Hepatocyte (in vitro differentiated cells): Measurements from ENCODE around the gene ETV6. TPM values are rescaled to one million over a fixed set of nuclear protein-coding genes. Genes with fewer than 3 reads are reported as not detected.

Experiments used
- DNase-seq: peaks from one replicate; pipeline ENCODE4 v3.0.0-alpha.2; 2016; ENCODE audit warnings: low spot score
- H2AFZ ChIP-seq: fragments of 200-600 bp; sonication (generic); 2 replicates; pipeline ENCODE4 v1.6.0; 2016; ENCODE audit warnings: antibody characterized with exemption, mild to moderate bottlenecking
- H3K27ac ChIP-seq: fragments of 200-600 bp; sonication (generic); 2 replicates; pipeline ENCODE4 v1.5.1; 2016; ENCODE audit warnings: mild to moderate bottlenecking
- H3K27me3 ChIP-seq: fragments of 200-600 bp; sonication (generic); 2 replicates; pipeline ENCODE4 v1.6.1; 2016
- H3K36me3 ChIP-seq: fragments of 200-600 bp; sonication (generic); replicated peaks from 2 replicates; pipeline ENCODE4 v1.5.1; 2016; ENCODE audit warnings: low read depth; ENCODE audit not compliant: insufficient read depth
- H3K4me1 ChIP-seq: fragments of 200-600 bp; sonication (generic); 2 replicates; pipeline ENCODE4 v1.5.1; 2016; ENCODE audit warnings: mild to moderate bottlenecking, moderate library complexity; ENCODE audit not compliant: insufficient read depth
- H3K4me2 ChIP-seq: fragments of 200-600 bp; sonication (generic); 2 replicates; pipeline ENCODE4 v1.6.0; 2016
- H3K4me3 ChIP-seq: fragments of 200-600 bp; sonication (generic); 2 replicates; pipeline ENCODE4 v1.5.1; 2016; ENCODE audit warnings: mild to moderate bottlenecking
- H3K79me2 ChIP-seq: fragments of 200-600 bp; sonication (generic); 2 replicates; pipeline ENCODE4 v1.6.0; 2017; ENCODE audit warnings: mild to moderate bottlenecking
- H3K9me2 ChIP-seq: fragments of 200-600 bp; sonication (generic); replicated peaks from 2 replicates; pipeline ENCODE4 v1.6.0; 2017; ENCODE audit warnings: mild to moderate bottlenecking; ENCODE audit not compliant: insufficient read depth
- H3K9me3 ChIP-seq: fragments of 200-600 bp; sonication (generic); 2 replicates; pipeline ENCODE4 v1.5.1; 2016; ENCODE audit warnings: low read depth, mild to moderate bottlenecking
- H4K20me1 ChIP-seq: fragments of 200-600 bp; sonication (generic); 2 replicates; pipeline ENCODE4 v1.6.0; 2016; ENCODE audit warnings: mild to moderate bottlenecking; ENCODE audit not compliant: insufficient read depth, poor library complexity, severe bottlenecking
- CTCF ChIP-seq: fragments of 200-600 bp; sonication (generic); IDR thresholded peaks from 2 replicates; pipeline ENCODE4 v1.5.1; 2016; ENCODE audit warnings: antibody characterized with exemption, mild to moderate bottlenecking; ENCODE audit not compliant: poor library complexity
- EZH2 ChIP-seq: fragments of 200-600 bp; sonication (generic); IDR thresholded peaks from 2 replicates; pipeline ENCODE4 v1.6.1; 2016; ENCODE audit warnings: antibody characterized with exemption, mild to moderate bottlenecking, borderline replicate concordance
- EZH2phosphoT487 ChIP-seq: fragments of 200-600 bp; sonication (generic); IDR thresholded peaks from one replicate; pipeline ENCODE4 v1.6.1; 2018; ENCODE audit warnings: antibody characterized with exemption, mild to moderate bottlenecking, low read depth, moderate library complexity; ENCODE audit not compliant: unreplicated experiment, severe bottlenecking
- WGBS: methylation state at CpG from one replicate; pipeline ENCODE4 v1.1.6; 2016; ENCODE audit warnings: low lambda C conversion rate; ENCODE audit errors: missing lambda C conversion rate; 5-methylcytosine and 5-hydroxymethylcytosine counted together
- polyA plus RNA-seq: library from polyadenylated mRNA; unstranded; fragments of >200 nt; fragmentation: Nextera tagmentation; extraction: Ambion mirVana; gene quantifications from 2 replicates; pipeline ENCODE4 v1.2.1, GENCODE V29; 2016
- total RNA-seq: library from RNA; depleted of rRNA; stranded (reverse); fragments of >200 nt; gene quantifications from 2 replicates; pipeline ENCODE4 v1.2.3, GENCODE V29; 2014

Gene ETV6
- total and polyA plus RNA-seq, 2 experiments from 2014 or later = 8.0 to 9.7 TPM

DNA sequence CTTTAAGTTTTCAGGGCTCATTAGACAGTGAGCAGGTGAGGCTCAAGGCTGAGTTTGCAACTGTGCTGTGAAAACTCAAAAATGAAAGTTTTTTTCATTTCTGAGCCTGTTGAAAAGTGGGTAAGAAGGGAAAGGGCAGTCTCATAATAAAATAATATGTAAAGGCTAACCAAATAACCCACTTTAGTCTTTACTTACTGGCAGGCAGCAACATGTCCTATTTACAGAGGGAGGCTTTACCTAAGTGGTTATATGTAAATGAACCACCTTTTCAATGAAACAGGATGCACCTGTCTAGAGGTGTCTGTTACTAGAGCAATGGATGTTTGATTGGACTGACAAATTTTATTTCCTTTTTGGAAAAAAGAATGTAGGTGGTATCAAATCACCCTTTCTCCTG lies 158.0 kb downstream of the ETV6 start:
- Histone ChIP-seq H2AFZ (no peak overlapping the region), H3K36me3 (no peaks in the 10 kb centered on the region), H3K27ac (no peak overlapping the region), H3K4me3 (no peak overlapping the region), H3K4me1 (peaks cover 13% of the 10 kb centered on the region), H3K4me2 (no peak overlapping the region), H3K9me2 (no peaks in the 10 kb centered on the region), H3K79me2 (peaks cover 22% of the 10 kb centered on the region), H4K20me1 (no peaks in the 10 kb centered on the region), H3K27me3 (no peaks in the 10 kb centered on the region), H3K9me3 (no peaks in the 10 kb centered on the region)
- no peak for DNase-seq
- TF ChIP-seq CTCF = no peak
- no peak for TF ChIP-seq EZH2phosphoT487
- no peak for TF ChIP-seq EZH2

DNA sequence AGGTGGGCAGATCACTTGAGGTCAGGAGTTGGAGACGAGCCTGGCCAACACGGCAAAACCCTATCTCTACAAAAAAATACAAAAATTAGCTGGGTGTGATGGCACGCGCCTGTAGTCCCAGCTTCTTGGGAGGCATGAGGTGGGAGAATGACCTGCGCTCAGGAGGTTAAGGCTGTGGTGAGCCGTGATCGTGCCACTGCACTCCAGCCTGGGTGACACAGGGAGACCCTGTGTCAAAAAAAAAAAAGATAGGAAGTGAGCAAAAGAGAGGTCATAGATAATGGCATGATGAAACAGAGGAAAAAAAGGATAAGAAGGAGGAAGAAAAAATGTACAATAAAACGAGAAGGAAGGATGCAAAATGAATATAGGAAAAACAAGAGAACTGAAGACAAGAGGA lies 159.5 kb downstream of the ETV6 start:
- WGBS = 96% methylated on average over 8 of the region's 8 CpGs
- Histone ChIP-seq H3K79me2 (peaks cover 22% of the 10 kb centered on the region), H3K4me2 (no peak overlapping the region), H4K20me1 (no peaks in the 10 kb centered on the region), H3K4me1 (peaks cover 27% of the 10 kb centered on the region), H2AFZ (no peak overlapping the region), H3K9me2 (no peaks in the 10 kb centered on the region), H3K9me3 (no peaks in the 10 kb centered on the region), H3K27me3 (no peaks in the 10 kb centered on the region), H3K4me3 (no peak overlapping the region), H3K36me3 (no peaks in the 10 kb centered on the region), H3K27ac (no peak overlapping the region)
- no peak for TF ChIP-seq EZH2
- TF ChIP-seq CTCF = no peak
- no peak for TF ChIP-seq EZH2phosphoT487
- DNase-seq = no peak

DNA sequence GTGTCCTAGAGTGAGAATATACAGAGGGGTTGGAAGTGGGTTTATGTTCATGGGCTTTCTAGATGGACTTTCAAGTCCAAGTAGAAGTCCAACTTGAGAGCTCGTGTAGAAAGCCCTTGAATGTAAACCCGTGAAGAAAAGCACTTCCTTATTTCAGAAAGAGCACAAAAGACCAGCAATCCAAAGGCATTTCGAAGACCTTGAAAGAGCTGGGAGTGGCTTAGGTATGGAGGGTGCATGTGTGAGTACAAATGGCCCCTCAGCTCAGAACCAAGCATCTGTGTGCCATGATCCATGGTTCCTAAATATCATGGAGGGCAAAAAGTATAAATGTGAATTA lies 160.7 kb downstream of the ETV6 start:
- no peak for DNase-seq
- no peaks in the 10 kb centered on the region for H3K36me3 ChIP-seq
- H3K27me3 ChIP-seq = no peaks in the 10 kb centered on the region
- peaks cover 33% of the 10 kb centered on the region for H3K4me1 ChIP-seq
- H3K4me3 ChIP-seq = no peak overlapping the region
- H4K20me1 ChIP-seq = no peaks in the 10 kb centered on the region
- no peak overlapping the region for H2AFZ ChIP-seq
- H3K4me2 ChIP-seq = no peak overlapping the region
- 87% methylated on average over 3 of the region's 3 CpGs for WGBS
- no peaks in the 10 kb centered on the region for H3K9me2 ChIP-seq
- no peak for TF ChIP-seq CTCF
- no peak overlapping the region for H3K27ac ChIP-seq
- no peaks in the 10 kb centered on the region for H3K9me3 ChIP-seq
- H3K79me2 ChIP-seq = peaks cover 20% of the 10 kb centered on the region

- Histone ChIP-seq H3K27me3 (no peaks in the 10 kb centered on the region), H3K79me2 (peaks cover 18% of the 10 kb centered on the region), H3K4me3 (no peak overlapping the region), H4K20me1 (no peaks in the 10 kb centered on the region), H3K27ac (peak overlapping the region; percentile 87), H3K9me3 (no peaks in the 10 kb centered on the region), H3K4me1 (peaks cover 33% of the 10 kb centered on the region), H3K4me2 (peak overlapping the region; percentile 17), H3K36me3 (no peaks in the 10 kb centered on the region), H2AFZ (no peak overlapping the region), H3K9me2 (no peaks in the 10 kb centered on the region)
- DNase-seq = no peak
- WGBS = 52% methylated on average over 3 of the region's 3 CpGs
- no peak for TF ChIP-seq EZH2phosphoT487
- TF ChIP-seq EZH2 = no peak
- TF ChIP-seq CTCF = no peak
Observed at GRCh38 chr12:11811008-11811407, 161.5 kb downstream of the ETV6 start.
